CD8-positive, alpha-beta memory T cell (primary cell): ENCODE data around the gene LRCH4. TPM values are rescaled to one million over a fixed set of nuclear protein-coding genes. Genes with fewer than 3 reads are reported as not detected.
"Not testable (repeated sequence)": the region's sequence is repeated elsewhere in the genome, so short reads cannot be mapped to it uniquely, and the experiment has no call there.

Experiments
- CTCF ChIA-PET: fragments of 350-600 bp; sonication (Branson Sonifier 250); formaldehyde crosslinking; loops from one replicate; lab custom pipeline; 2021; ENCODE audit warnings: antibody characterized with exemption; lab: Charles Lee
- POLR2A ChIA-PET: fragments of 350-600 bp; sonication (Branson Sonifier 250); formaldehyde crosslinking; loops from one replicate; lab custom pipeline; 2021; ENCODE audit warnings: antibody characterized with exemption; lab: Charles Lee
- DNase-seq, 5 donors: peaks; one replicate each; pipeline versions ENCODE4 v3.0.0 to v3.0.0-alpha.2; 2020 to 2022; ENCODE audit warnings: mixed read lengths in 1 of 5
- H3K27ac ChIP-seq: one replicate; pipeline ENCODE4 v1.7.0; 2013; ENCODE audit warnings: low read depth, mild to moderate bottlenecking, low read length, moderate library complexity
- H3K27me3 ChIP-seq: 2 replicates; pipeline ENCODE4 v1.7.0; 2013; ENCODE audit warnings: low read length, mild to moderate bottlenecking; ENCODE audit not compliant: insufficient read depth, poor library complexity, severe bottlenecking
- H3K36me3 ChIP-seq: 2 replicates; pipeline ENCODE4 v1.7.0; 2013; ENCODE audit warnings: mild to moderate bottlenecking, low read length, moderate library complexity; ENCODE audit not compliant: insufficient read depth
- H3K4me1 ChIP-seq: 2 replicates; pipeline ENCODE4 v1.7.0; 2013; ENCODE audit warnings: mild to moderate bottlenecking, low read length, moderate library complexity; ENCODE audit not compliant: insufficient read depth
- H3K4me3 ChIP-seq: 2 replicates; pipeline ENCODE4 v1.7.0; 2013; ENCODE audit warnings: mild to moderate bottlenecking, low read length
- H3K9me3 ChIP-seq: 2 replicates; pipeline ENCODE4 v1.7.0; 2013; ENCODE audit warnings: mild to moderate bottlenecking, low read length
- H3K27ac Mint-ChIP-seq, 8 donors: one replicate each; pipeline ENCODE4 v1.8.0; 2020 to 2021; ENCODE audit warnings: mixed read lengths in 8 of 8, mild to moderate bottlenecking in 6 of 8, inconsistent platforms in 3 of 8, moderate library complexity in 3 of 8
- H3K27me3 Mint-ChIP-seq, 2 donors: one replicate each; pipeline ENCODE4 v1.8.0; 2020 to 2021; ENCODE audit warnings: mixed read lengths in 2 of 2, mild to moderate bottlenecking in 1 of 2, moderate library complexity in 1 of 2
- H3K36me3 Mint-ChIP-seq, 3 donors: one replicate each; pipeline ENCODE4 v1.8.0; 2020 to 2021; ENCODE audit warnings: mixed read lengths in 3 of 3, inconsistent platforms in 1 of 3, mild to moderate bottlenecking in 1 of 3
- H3K4me1 Mint-ChIP-seq, 3 donors: one replicate each; pipeline ENCODE4 v1.8.0; 2020 to 2021; ENCODE audit warnings: mixed read lengths in 3 of 3, inconsistent platforms in 1 of 3, mild to moderate bottlenecking in 1 of 3
- H3K4me3 Mint-ChIP-seq, 7 donors: one replicate each; pipeline ENCODE4 v1.8.0; 2020 to 2021; ENCODE audit warnings: mixed read lengths in 7 of 7, mild to moderate bottlenecking in 6 of 7, moderate library complexity in 4 of 7, inconsistent platforms in 2 of 7
- H3K9me3 Mint-ChIP-seq, 5 donors: one replicate each; pipeline ENCODE4 v1.8.0; 2020 to 2022; ENCODE audit warnings: mixed read lengths in 5 of 5, mild to moderate bottlenecking in 3 of 5, moderate library complexity in 2 of 5, inconsistent platforms in 1 of 5
- polyA plus RNA-seq: library from polyadenylated mRNA; unstranded; fragments of 300-500 nt; fragmentation: Illumina TruSeq; gene quantifications from one replicate; pipeline ENCODE4 v1.2.3, GENCODE V29; 2021
- total RNA-seq, 2 experiments: library from RNA; stranded (reverse); gene quantifications; one replicate each; pipeline ENCODE4 v1.2.3, GENCODE V29; 2021

LRCH4 gene
- total and polyA plus RNA-seq, 3 experiments from 2014 or later: 101 to 153 (median 109) TPM

- Mint-ChIP-seq H3K9me3 (no peaks in the 10 kb centered on the region), H3K27me3 (peaks cover 0 to 1% of the 10 kb centered on the region in 2 donors), H3K4me3 (no peak overlapping the region), H3K4me1 (peaks cover 33 to 55% (median 34%) of the 10 kb centered on the region in 3 donors), H3K27ac (peak overlapping the region; percentile 23 to 88 (median 78)), H3K36me3 (peaks cover 0 to 33% (median 3%) of the 10 kb centered on the region in 3 donors)
- Histone ChIP-seq H3K4me1 (peaks cover 53% of the 10 kb centered on the region), H3K36me3 (peaks cover 5% of the 10 kb centered on the region), H3K9me3 (no peaks in the 10 kb centered on the region), H3K4me3 (no peak overlapping the region), H3K27ac (no peak overlapping the region), H3K27me3 (no peaks in the 10 kb centered on the region)
- ChIA-PET POLR2A (interaction anchor here (1.1 kb wide), 1 partner anchor 18 kb away, joined by 5 read pairs; the partner anchor contains the start of genes FBXO24 and LRCH4), CTCF (interaction anchor here (10.2 to 16.7 kb wide), 2 partner anchors 19 to 89 kb away, joined by 133 to 174 read pairs; partner anchors contain the start of genes FBXO24, LRCH4, NYAP1 and TSC22D4)
- no peak for DNase-seq
Observed at GRCh38 chr7:100567751-100568175, 18.2 kb downstream of the LRCH4 start.

- DNase-seq: no peak
Observed at GRCh38 chr7:100567031-100567730, 18.7 kb downstream of the LRCH4 start.

DNA sequence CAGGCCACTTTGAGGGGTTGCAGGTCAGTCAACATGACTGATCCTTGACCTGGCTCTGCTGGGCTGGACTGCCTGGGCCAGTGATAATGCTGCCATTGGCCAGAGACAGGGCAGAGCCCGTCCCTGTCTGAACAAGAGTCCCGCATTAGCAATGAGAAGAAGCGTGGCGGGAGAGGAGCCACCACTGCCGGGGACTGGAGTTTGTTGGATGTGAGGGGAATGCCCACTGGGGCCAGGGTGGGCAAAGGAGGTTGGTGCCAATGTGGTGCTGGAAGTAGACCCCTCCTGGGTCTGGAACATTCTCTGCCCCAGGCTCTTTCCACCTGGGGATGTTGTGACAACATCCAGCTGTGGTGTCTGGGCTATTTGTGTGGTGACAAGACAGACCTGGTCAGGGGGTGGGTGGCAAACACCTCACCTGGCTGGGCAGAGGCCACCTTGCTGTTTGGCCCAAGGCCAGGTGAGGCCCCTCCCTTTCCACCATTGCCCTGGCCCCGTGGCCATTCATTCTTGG is 19.9 kb downstream of the LRCH4 start:
- Histone ChIP-seq H3K27me3 (no peaks in the 10 kb centered on the region), H3K4me3 (no peak overlapping the region), H3K9me3 (no peaks in the 10 kb centered on the region), H3K4me1 (peaks cover 44% of the 10 kb centered on the region), H3K36me3 (peaks cover 5% of the 10 kb centered on the region), H3K27ac (no peak overlapping the region)
- Mint-ChIP-seq H3K27ac (peak overlapping the region in 6 of 8 donors; percentile 38 to 88 (median 76)), H3K9me3 (no peaks in the 10 kb centered on the region), H3K4me1 (peaks cover 20 to 43% (median 27%) of the 10 kb centered on the region in 3 donors), H3K27me3 (peaks cover 0 to 1% of the 10 kb centered on the region in 2 donors), H3K36me3 (peaks cover 0 to 38% (median 3%) of the 10 kb centered on the region in 3 donors), H3K4me3 (no peak overlapping the region)
- ChIA-PET CTCF (interaction anchor here (0.9 to 16.7 kb wide), 10 partner anchors 12 to 286 kb away, joined by 3 to 174 read pairs (median 13); partner anchors contain the start of genes FBXO24, LRCH4, NYAP1 and POP7), POLR2A (interaction anchor here (0.9 to 2.6 kb wide), 4 partner anchors 15 to 30 kb away, joined by 3 to 10 read pairs (median 6); partner anchors contain the start of genes FBXO24 and LRCH4)
- no peak for DNase-seq

More at GRCh38 chr7:100567031-100567730, 18.7 kb downstream of the LRCH4 start:
- no peaks in the 10 kb centered on the region for H3K9me3 ChIP-seq
- peak overlapping the region in 7 of 8 donors; percentile 23 to 88 (median 78) for H3K27ac Mint-ChIP-seq
- peaks cover 53% of the 10 kb centered on the region for H3K4me1 ChIP-seq
- peaks cover 0 to 1% of the 10 kb centered on the region in 2 donors for H3K27me3 Mint-ChIP-seq
- no peaks in the 10 kb centered on the region for H3K9me3 Mint-ChIP-seq
- CTCF ChIA-PET: interaction anchor here (0.9 to 16.7 kb wide), 6 partner anchors 20 to 138 kb away, joined by 3 to 174 read pairs (median 5); partner anchors contain the start of genes FBXO24, LRCH4, NYAP1 and POP7
- H3K27ac ChIP-seq: no peak overlapping the region
- POLR2A ChIA-PET: interaction anchor here (0.9 to 1.1 kb wide), 2 partner anchors 19 to 21 kb away, joined by 3 to 5 read pairs; partner anchors contain the start of genes FBXO24 and LRCH4
- peaks cover 0 to 35% (median 3%) of the 10 kb centered on the region in 3 donors for H3K36me3 Mint-ChIP-seq
- no peak overlapping the region for H3K4me3 Mint-ChIP-seq
- no peak overlapping the region for H3K4me3 ChIP-seq
- peaks cover 5% of the 10 kb centered on the region for H3K36me3 ChIP-seq
- peaks cover 31 to 55% (median 33%) of the 10 kb centered on the region in 3 donors for H3K4me1 Mint-ChIP-seq
- no peaks in the 10 kb centered on the region for H3K27me3 ChIP-seq

GRCh38 chr7:100565133-100565571 is 20.8 kb downstream of the LRCH4 start:
- no peak overlapping the region for H3K27ac ChIP-seq
- H3K27me3 Mint-ChIP-seq: peaks cover 0 to 1% of the 10 kb centered on the region in 2 donors
- peaks cover 34% of the 10 kb centered on the region for H3K4me1 ChIP-seq
- CTCF ChIA-PET: interaction anchor here (1.0 to 16.7 kb wide), 14 partner anchors 13 to 287 kb away, joined by 3 to 174 read pairs (median 8); partner anchors contain the start of genes FBXO24, LRCH4, MOSPD3 and NYAP1
- H3K36me3 ChIP-seq: peaks cover 5% of the 10 kb centered on the region
- H3K9me3 ChIP-seq: no peaks in the 10 kb centered on the region
- peak overlapping the region in 1 of 8 donors; percentile 84 for H3K27ac Mint-ChIP-seq
- H3K36me3 Mint-ChIP-seq: peaks cover 0 to 41% (median 3%) of the 10 kb centered on the region in 3 donors
- no peak overlapping the region for H3K4me3 Mint-ChIP-seq
- no peaks in the 10 kb centered on the region for H3K9me3 Mint-ChIP-seq
- H3K4me1 Mint-ChIP-seq: peaks cover 17 to 36% (median 26%) of the 10 kb centered on the region in 3 donors
- POLR2A ChIA-PET: interaction anchor here (0.5 to 2.6 kb wide), 5 partner anchors 16 to 87 kb away, joined by 3 to 10 read pairs (median 5); partner anchors contain the start of genes FBXO24 and LRCH4
- no peak overlapping the region for H3K4me3 ChIP-seq
- no peak for DNase-seq
- no peaks in the 10 kb centered on the region for H3K27me3 ChIP-seq

DNA sequence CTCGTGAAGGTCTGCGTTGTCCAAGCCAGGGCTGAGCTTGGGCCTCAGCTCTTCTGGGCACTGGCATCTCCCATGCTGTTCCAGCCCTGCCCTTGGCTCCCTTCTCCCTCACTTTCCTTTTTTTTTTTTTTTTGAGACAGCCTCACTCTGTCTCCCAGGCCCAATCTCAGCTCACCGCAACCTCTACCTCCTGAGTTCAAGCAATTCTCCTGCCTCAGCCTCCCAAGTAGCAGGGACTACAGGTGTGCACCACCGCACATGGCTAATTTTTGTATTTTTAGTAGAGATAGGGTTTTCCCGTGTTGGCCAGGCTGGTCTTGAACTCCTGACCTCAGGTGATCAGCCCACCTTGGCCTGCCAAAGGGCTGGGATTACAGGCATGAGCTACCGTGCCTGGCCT is 21.5 kb downstream of the LRCH4 start:
- H3K27me3 Mint-ChIP-seq: not testable (repeated sequence)
- peaks cover 34% of the 10 kb centered on the region for H3K4me1 ChIP-seq

GRCh38 chr7:100563809-100564400 is 22.0 kb downstream of the LRCH4 start:
- H3K27me3 Mint-ChIP-seq: peaks cover 0 to 1% of the 10 kb centered on the region in 2 donors
- POLR2A ChIA-PET: interaction anchor here (0.7 to 2.6 kb wide), 4 partner anchors 9 to 123 kb away, joined by 3 to 10 read pairs (median 4); partner anchors contain the start of genes FBXO24 and LRCH4

More for the DNA sequence above, 21.5 kb downstream of the LRCH4 start:
- not testable (repeated sequence) for H3K36me3 ChIP-seq, H3K4me3 ChIP-seq, DNase-seq, H3K9me3 Mint-ChIP-seq, H3K9me3 ChIP-seq, H3K4me3 Mint-ChIP-seq, H3K27me3 ChIP-seq, H3K27ac ChIP-seq
- ChIA-PET POLR2A (interaction anchor here (0.6 to 2.6 kb wide), 5 partner anchors 8 to 123 kb away, joined by 3 to 10 read pairs (median 5); partner anchors contain the start of genes FBXO24 and LRCH4), CTCF (interaction anchor here (0.5 to 16.7 kb wide), 29 partner anchors 8 to 288 kb away, joined by 3 to 174 read pairs (median 5); partner anchors contain the start of genes AGFG2, FBXO24, LRCH4 and MOSPD3)
- Mint-ChIP-seq H3K36me3 (peaks cover 0 to 46% (median 5%) of the 10 kb centered on the region in 3 donors), H3K4me1 (peaks cover 18 to 36% (median 28%) of the 10 kb centered on the region in 3 donors), H3K27ac (peak overlapping the region in 2 of 8 donors; percentile 61 to 73)

DNA sequence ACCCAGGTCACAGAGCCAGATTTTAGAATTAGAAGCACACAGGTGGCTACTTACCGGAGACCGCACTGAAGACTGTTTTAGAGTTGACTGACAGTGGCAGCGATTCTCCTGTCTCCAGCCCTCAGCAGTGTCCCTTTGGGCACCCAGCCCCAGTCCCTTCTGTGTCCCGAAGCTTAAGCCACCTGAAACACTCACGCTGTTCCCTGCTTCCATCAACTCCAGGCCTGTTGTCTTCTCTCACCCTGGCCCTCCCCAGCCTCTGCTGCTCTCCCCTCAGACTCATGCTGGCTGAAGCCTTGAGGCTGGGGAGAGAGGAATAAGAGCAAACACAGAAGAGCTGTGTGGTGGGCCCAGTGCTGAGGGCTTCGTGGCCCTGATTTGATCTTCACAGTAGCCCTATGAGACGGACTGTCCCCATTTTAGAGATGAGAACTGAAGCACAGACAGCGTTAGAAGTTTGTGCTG is 22.8 kb downstream of the LRCH4 start:
- no peak for DNase-seq
- ChIA-PET CTCF (interaction anchor here (0.6 to 16.7 kb wide), 23 partner anchors 8 to 289 kb away, joined by 3 to 174 read pairs (median 5); partner anchors contain the start of genes AGFG2, FBXO24, LRCH4 and MOSPD3), POLR2A (no interaction called here)
- Mint-ChIP-seq H3K4me1 (peaks cover 14 to 27% (median 19%) of the 10 kb centered on the region in 3 donors), H3K27me3 (peaks cover 0 to 1% of the 10 kb centered on the region in 2 donors), H3K4me3 (no peak overlapping the region), H3K9me3 (no peaks in the 10 kb centered on the region), H3K27ac (peak overlapping the region in 1 of 8 donors; percentile 29), H3K36me3 (peaks cover 0 to 56% (median 6%) of the 10 kb centered on the region in 3 donors)
- H3K27ac ChIP-seq: no peak overlapping the region
- no peaks in the 10 kb centered on the region for H3K9me3 ChIP-seq
- H3K27me3 ChIP-seq: no peaks in the 10 kb centered on the region
- H3K36me3 ChIP-seq: peaks cover 5% of the 10 kb centered on the region
- H3K4me3 ChIP-seq: no peak overlapping the region
- peaks cover 25% of the 10 kb centered on the region for H3K4me1 ChIP-seq

More at GRCh38 chr7:100563809-100564400, 22.0 kb downstream of the LRCH4 start:
- Histone ChIP-seq H3K9me3 (no peaks in the 10 kb centered on the region), H3K27me3 (no peaks in the 10 kb centered on the region), H3K4me3 (no peak overlapping the region), H3K36me3 (peaks cover 5% of the 10 kb centered on the region), H3K4me1 (peaks cover 33% of the 10 kb centered on the region), H3K27ac (no peak overlapping the region)
- no peaks in the 10 kb centered on the region for H3K9me3 Mint-ChIP-seq
- H3K27ac Mint-ChIP-seq: peak overlapping the region in 4 of 8 donors; percentile 40 to 88 (median 66)
- CTCF ChIA-PET: interaction anchor here (0.6 to 16.7 kb wide), 29 partner anchors 9 to 288 kb away, joined by 3 to 174 read pairs (median 5); partner anchors contain the start of genes AGFG2, FBXO24, LRCH4 and MOSPD3
- H3K4me3 Mint-ChIP-seq: no peak overlapping the region
- H3K4me1 Mint-ChIP-seq: peaks cover 18 to 35% (median 25%) of the 10 kb centered on the region in 3 donors
- DNase-seq: peak; percentile 68 to 88 (median 77)
- peaks cover 0 to 51% (median 5%) of the 10 kb centered on the region in 3 donors for H3K36me3 Mint-ChIP-seq
